Suprapubic skin (tissue), 3 donors: ENCODE data around the gene HSPB9.

Experiments
- CTCF ChIP-seq, 2 donors: fragments of 200-600 bp in 1 of 2; fragments of 450-650 bp in 1 of 2; sonication (generic) in 1 of 2; IDR thresholded peaks; one replicate each; pipeline ENCODE4 v1.5.1; 2016 to 2019; ENCODE audit warnings: antibody characterized with exemption in 2 of 2, mild to moderate bottlenecking in 1 of 2, moderate library complexity in 1 of 2
- EP300 ChIP-seq: sonication (generic); formaldehyde crosslinking; IDR thresholded peaks from one replicate; pipeline ENCODE4 v1.6.1; 2017; ENCODE audit warnings: antibody characterized with exemption
- POLR2A ChIP-seq, 2 donors: fragments of 450-650 bp; IDR thresholded peaks; one replicate each; pipeline ENCODE4 v1.6.1; 2017; ENCODE audit warnings: antibody characterized with exemption in 2 of 2, mild to moderate bottlenecking in 2 of 2, moderate library complexity in 2 of 2

GRCh38 chr17:42135664-42136653 is 13.4 kb downstream of the HSPB9 start:
- TF ChIP-seq CTCF (IDR thresholded peaks at IDR 0.05) (no peak), POLR2A (IDR thresholded peaks at IDR 0.05) (no peak), EP300 (no peak)
